ENCODE data around the gene FNDC3B.

- no peak for TF ChIP-seq CTCF (IDR thresholded peaks at IDR 0.05; ENCODE audit: low read depth, low read length)
- no peak for TF ChIP-seq POLR2A (IDR thresholded peaks at IDR 0.05; ENCODE audit: extremely low read depth, insufficient read length)
- no peak for TF ChIP-seq MAX (IDR thresholded peaks at IDR 0.05; ENCODE audit: low read depth, low read length)
- TF ChIP-seq MYC (IDR thresholded peaks at IDR 0.05; ENCODE audit: low read depth, low read length) = no peak
Measured at GRCh38 chr3:172188511-172188910, 149.1 kb downstream of the FNDC3B start.
